ENCODE results near the gene CCL18.

DNA sequence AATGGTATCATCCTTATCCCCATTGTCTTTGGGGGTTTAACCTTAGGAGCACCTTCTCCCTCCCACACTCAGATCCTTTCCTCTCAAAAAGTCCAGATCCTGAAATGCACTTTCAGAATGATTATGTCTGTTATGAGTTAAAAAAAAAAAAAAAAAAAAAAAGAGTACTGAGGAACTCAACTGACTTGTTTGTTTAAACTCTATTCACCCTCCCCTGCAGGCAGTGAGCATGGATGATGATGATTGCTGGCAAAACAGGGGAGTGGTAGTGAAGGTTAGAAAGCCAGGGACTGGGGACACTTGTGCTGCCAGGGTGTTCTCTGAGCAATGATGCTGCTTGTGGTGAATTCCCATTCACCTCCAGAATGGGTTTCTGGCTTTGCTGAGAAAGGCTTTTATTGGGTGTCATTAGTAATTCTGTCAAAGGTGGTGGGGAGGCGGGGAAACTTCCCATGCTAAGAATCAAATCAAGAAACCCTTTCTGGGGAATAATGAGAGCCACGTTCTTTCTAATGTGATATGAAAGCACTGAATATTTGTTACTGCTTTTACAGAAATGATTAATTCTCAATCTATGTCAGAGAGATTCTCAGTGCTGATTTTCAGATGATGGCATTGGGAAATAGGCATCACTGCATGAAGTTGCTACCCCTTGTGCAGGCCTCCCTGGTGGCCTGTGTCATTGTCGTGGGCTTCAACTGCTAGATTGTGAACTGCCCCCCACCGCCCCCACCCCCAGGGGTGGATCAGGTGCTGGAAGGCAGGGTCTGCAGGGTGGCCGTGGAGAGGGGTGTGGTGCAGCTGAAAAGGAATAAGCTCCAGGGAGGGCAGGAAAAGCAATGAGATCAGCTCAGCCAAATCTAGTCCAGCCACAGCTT lies 53.7 kb downstream of the CCL18 start:
- no peak for TF ChIP-seq EZH2 (IDR thresholded peaks at IDR 0.05)
- TF ChIP-seq POLR2AphosphoS5 (IDR thresholded peaks at IDR 0.05; ENCODE audit: borderline replicate concordance, low read depth, low read length), result no peak
